ENCODE data around the gene BCHE. TPM values are rescaled to one million over a fixed set of nuclear protein-coding genes. Genes with fewer than 3 reads are reported as not detected.

Gene BCHE
- total RNA-seq, result 1 to 10 TPM in 2 of 4 donors, under 1 TPM in 2; 0.44 to 3.1 (median 1.1) TPM

DNA sequence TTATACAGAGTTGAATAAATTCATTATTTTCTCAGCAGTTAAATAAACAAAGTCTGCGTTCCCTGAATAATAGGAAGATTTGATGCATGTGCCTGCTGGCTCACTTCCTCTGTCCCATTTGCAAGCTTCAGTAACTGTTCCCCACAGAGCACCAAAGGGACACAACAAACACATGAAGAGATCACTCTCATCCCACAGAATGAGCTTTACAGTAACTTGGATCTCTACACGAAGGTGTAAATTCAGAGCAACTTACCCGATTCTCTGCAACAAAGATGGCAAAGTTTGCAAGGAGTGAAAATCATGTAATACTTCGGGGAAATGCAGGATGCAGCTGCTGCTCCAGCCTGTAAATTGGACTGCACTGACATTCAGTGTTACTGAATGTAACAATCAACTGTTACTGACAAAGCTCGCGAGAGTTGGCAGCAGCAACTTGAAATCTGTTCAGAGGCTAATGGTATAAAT, at the start of gene BCHE:
BCHE (minus strand) TSS at position 366 of the 468 bp plus-strand sequence. CDS start 6,390 bp downstream, outside the sequence.
- TF ChIP-seq, protein P1, sequence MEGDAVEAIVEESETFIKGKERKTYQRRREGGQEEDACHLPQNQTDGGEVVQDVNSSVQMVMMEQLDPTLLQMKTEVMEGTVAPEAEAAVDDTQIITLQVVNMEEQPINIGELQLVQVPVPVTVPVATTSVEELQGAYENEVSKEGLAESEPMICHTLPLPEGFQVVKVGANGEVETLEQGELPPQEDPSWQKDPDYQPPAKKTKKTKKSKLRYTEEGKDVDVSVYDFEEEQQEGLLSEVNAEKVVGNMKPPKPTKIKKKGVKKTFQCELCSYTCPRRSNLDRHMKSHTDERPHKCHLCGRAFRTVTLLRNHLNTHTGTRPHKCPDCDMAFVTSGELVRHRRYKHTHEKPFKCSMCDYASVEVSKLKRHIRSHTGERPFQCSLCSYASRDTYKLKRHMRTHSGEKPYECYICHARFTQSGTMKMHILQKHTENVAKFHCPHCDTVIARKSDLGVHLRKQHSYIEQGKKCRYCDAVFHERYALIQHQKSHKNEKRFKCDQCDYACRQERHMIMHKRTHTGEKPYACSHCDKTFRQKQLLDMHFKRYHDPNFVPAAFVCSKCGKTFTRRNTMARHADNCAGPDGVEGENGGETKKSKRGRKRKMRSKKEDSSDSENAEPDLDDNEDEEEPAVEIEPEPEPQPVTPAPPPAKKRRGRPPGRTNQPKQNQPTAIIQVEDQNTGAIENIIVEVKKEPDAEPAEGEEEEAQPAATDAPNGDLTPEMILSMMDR (IDR thresholded peaks at IDR 0.05; ENCODE audit: low read depth), result no peak

DNA sequence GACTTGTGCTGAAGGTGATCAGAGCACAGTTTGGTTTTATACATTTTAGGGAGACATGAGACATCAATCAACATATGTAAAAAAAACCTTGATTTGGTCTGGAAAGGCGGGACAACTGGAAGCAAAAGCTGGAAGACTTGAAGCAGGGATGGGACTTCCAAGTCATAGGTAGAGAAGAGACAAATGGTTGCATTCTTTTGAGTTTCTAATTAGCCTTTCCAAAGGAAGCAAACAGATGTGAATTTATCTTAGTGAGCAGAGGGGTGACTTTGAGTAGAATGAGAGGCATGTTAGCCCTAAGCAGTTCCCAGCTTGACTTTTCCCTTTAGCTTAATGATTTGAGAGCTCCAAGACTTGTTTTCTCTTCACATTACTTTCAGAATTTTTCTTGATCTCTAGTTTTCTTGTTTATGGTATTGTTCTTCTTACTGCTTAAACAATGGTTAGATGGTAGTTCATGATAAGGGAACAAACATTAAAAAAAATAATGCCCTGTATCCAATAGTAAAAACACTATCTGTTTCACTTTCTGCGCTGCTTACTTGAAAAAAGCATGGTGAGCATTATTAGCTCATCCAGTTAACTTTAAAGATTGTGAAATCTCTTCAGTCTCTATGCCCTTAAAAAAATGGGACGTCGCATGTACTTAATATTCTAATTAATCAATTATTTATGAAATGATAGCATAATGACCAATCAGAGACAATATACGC, 48.5 kb upstream of the BCHE start:
- TF ChIP-seq, protein P1 (IDR thresholded peaks at IDR 0.05; ENCODE audit: low read depth), result no peak

DNA sequence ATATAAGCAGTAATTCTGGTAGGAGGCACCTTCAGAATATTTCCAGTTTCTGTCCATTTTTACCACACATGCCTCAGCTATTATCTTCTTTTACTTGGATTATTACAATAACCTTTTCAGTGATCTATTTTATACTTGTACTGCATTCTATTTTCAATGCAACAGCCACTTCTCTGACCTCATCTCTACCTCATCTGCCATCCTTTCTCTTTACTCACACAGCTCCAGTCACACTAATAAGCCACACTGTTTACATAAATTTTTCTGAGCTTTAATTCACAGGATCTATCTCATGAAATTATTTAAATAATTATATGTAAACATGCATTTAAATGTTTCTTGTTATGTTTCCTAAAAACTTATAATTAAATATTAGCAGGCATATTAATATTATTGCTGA, 47.3 kb upstream of the BCHE start:
- TF ChIP-seq, protein P1 (IDR thresholded peaks at IDR 0.05; ENCODE audit: low read depth), result no peak

DNA sequence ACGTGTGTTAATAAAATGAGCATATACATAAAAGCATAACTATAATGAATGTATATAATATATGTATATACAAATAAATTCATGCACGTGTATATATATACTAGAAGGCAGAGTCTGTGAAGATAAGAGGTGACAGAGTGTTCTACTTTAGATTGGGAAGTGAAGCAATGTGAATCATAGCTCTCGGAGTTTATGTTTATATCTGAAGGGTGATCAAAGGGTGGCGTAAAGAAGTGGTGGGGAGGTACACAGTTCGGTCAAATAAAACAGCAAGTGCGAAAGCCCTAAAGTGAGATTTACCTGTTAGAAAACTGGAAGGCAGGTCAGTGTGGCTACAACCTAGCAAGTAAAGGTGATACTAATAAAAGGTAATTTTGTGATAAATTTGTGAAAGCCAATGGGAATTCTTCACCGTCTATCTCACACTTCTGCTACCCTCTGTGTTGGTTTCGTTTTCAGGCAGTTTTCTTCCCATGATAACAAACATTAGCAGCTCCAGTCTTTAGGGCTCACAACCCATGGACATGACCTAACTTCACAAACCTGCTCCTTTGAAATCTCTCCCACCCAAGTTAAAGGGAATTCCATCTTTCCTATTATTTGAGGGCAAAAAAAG, 46.7 kb upstream of the BCHE start:
- TF ChIP-seq, protein P1 (IDR thresholded peaks at IDR 0.05; ENCODE audit: low read depth), result no peak

DNA sequence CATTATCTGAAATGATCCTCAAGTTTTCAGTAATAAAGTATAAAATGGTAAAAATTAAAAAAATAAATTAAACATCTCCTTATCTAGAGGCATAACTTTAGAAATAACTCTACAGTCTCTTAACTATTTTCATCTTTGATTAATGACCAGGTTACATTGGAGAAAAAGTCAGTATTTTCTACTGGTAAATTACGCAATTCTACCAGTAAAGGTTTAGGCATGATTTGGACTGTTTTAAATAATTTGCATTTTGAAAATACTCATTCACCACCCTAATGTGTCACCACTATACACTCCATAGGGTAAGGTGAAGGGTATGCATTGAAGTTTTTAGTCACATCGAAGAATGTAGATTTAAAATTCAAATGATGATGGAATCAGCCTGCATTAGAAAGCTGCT, 45.9 kb upstream of the BCHE start:
- TF ChIP-seq, protein P1 (IDR thresholded peaks at IDR 0.05; ENCODE audit: low read depth), result no peak

DNA sequence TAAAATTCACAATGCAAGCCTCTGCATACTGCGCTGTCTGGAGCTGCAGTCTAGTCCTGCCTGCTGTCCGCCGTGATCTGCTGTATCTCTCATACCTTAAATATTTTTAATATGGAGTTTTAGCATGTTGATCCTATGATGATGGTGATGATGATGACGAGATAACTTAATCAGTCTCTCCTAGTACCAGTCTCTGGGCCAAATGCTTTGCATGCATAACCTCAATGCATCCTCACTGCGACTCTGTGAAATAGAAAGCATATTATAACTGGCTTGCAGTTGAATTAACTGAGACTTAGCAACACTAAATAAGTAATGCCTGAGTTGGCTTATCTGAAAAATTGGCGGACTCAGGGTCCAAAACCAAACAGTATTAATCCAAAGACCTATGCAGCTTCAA, 38.4 kb upstream of the BCHE start:
- TF ChIP-seq, protein P1 (IDR thresholded peaks at IDR 0.05; ENCODE audit: low read depth), result no peak

DNA sequence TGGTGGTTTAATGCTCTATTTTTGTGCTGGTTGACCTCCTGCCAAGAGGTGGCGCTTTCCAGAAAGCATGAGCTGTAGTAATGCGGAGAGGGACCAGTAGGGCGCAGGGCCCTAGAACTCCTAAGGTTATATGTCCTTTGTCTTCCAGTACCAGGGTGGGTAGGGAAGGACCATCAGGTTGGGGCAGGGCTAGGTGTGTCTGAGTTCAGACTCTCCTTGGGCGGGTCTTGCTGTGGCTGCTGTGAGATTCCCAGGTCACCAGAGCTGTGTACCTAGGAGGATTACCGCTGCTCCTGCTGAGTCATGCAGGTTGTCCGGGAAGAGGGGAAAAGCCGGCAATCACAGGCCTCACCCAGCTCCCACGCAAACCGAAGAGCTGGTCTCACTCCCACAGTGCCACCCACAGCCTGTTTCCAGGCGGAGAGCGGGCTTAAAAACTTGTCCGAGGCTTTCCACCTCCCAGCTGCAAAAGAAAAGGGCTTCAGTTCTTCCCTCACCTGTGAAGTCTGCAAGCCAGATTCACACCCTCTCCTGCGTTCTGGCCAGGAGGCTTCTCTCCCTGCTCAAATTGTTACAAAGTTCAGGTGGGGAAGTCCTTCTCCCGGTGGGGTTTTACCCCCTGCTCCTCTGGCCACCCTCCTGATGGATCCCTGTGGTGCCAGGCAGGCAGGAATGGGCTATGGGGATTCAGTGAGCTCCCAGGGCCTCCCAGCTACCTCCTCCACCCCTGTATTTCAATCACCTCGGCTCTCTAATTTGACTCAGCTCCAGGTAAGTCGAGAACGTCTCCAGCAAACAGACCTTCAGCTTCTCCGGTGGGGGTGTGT, 37.7 kb upstream of the BCHE start:
- TF ChIP-seq, protein P1 (IDR thresholded peaks at IDR 0.05; ENCODE audit: low read depth), result no peak
